SK-N-SH (cell line): ENCODE data around the gene PLEKHM2. TPM values are rescaled to one million over a fixed set of nuclear protein-coding genes. Genes with fewer than 3 reads are reported as not detected.

Experiments
- CTCF ChIA-PET: fragments of 300-600, 350-600 bp; formaldehyde crosslinking; extraction: SDS; loops from one replicate; lab custom pipeline; 2021; lab: Yijun Ruan, JAX
- POLR2A ChIA-PET: fragments of 350-600 bp; sonication (Branson Sonifier 250); formaldehyde crosslinking; extraction: SDS; loops from one replicate; lab custom pipeline; 2020; ENCODE audit warnings: antibody characterized with exemption, inconsistent platforms; lab: Yijun Ruan, JAX
- DNase-seq: peaks from one replicate; pipeline ENCODE4 v3.0.0; 2012
- H2AFZ ChIP-seq: fragments of 200-600 bp; sonication (generic); 2 replicates; pipeline ENCODE4 v1.8.1; 2016; ENCODE audit warnings: antibody characterized with exemption, mild to moderate bottlenecking, low read depth
- H3F3A ChIP-seq: fragments of 200-600 bp; sonication (generic); replicated peaks from 2 replicates; pipeline ENCODE3; 2016; ENCODE audit warnings: antibody characterized with exemption, mild to moderate bottlenecking; ENCODE audit not compliant: insufficient read depth
- H3K27ac ChIP-seq, 2 experiments: fragments of 200-500 bp in 1 of 2; fragments of 200-600 bp in 1 of 2; sonication (Bioruptor generic) in 1 of 2; sonication (generic), shearing (Covaris generic) in 1 of 2; 2 replicates each; pipeline versions ENCODE4 v1.5.1 to v1.6.1; 2014 to 2016; ENCODE audit warnings: low read depth in 2 of 2, inconsistent platforms in 1 of 2, low read length in 1 of 2, mild to moderate bottlenecking in 1 of 2, mixed read lengths in 1 of 2
- H3K27me3 ChIP-seq: fragments of 200-600 bp; sonication (generic), shearing (Covaris generic); 2 replicates; pipeline ENCODE4 v1.6.1; 2016; ENCODE audit warnings: mixed run types; ENCODE audit not compliant: insufficient read depth
- H3K36me3 ChIP-seq, 2 experiments: fragments of 200-500 bp in 1 of 2; fragments of 200-600 bp in 1 of 2; sonication (Bioruptor generic) in 1 of 2; sonication (generic) in 1 of 2; replicated peaks in 1 of 2; 2 replicates each; pipeline versions ENCODE3 to v1.5.1; 2014 to 2016; ENCODE audit warnings: low read length in 1 of 2, mild to moderate bottlenecking in 1 of 2; ENCODE audit not compliant: insufficient read depth in 2 of 2, control insufficient read depth in 1 of 2
- H3K4me1 ChIP-seq, 2 experiments: fragments of 200-500 bp in 1 of 2; fragments of 200-600 bp in 1 of 2; sonication (Bioruptor generic) in 1 of 2; sonication (generic), shearing (Covaris generic) in 1 of 2; 2 replicates each; pipeline versions ENCODE4 v1.5.1 to v1.6.1; 2014 to 2016; ENCODE audit warnings: low read depth in 1 of 2, low read length in 1 of 2, mixed run types in 1 of 2; ENCODE audit not compliant: insufficient read depth in 2 of 2, control insufficient read depth in 1 of 2
- H3K4me2 ChIP-seq: fragments of 200-600 bp; sonication (generic), shearing (Covaris generic); 2 replicates; pipeline ENCODE4 v1.6.1; 2017; ENCODE audit warnings: mixed run types
- H3K4me3 ChIP-seq, 2 experiments: fragments of 200-500 bp in 1 of 2; fragments of 200-600 bp in 1 of 2; sonication (Bioruptor generic) in 1 of 2; sonication (generic), shearing (Covaris generic) in 1 of 2; 2 replicates each; pipeline versions ENCODE4 v1.5.1 to v1.8.1; 2014 to 2016; ENCODE audit warnings: low read depth in 2 of 2, inconsistent platforms in 1 of 2, low read length in 1 of 2, mild to moderate bottlenecking in 1 of 2, mixed read lengths in 1 of 2, moderate library complexity in 1 of 2
- H3K79me2 ChIP-seq: fragments of 200-600 bp; sonication (generic); 2 replicates; pipeline ENCODE4 v1.8.1; 2017; ENCODE audit warnings: mild to moderate bottlenecking; ENCODE audit not compliant: insufficient read depth
- H3K9ac ChIP-seq: fragments of 200-600 bp; sonication (generic); 2 replicates; pipeline ENCODE4 v1.6.1; 2017; ENCODE audit warnings: mixed run types
- H3K9me2 ChIP-seq: fragments of 200-600 bp; sonication (generic); 2 replicates; pipeline ENCODE4 v1.6.1; 2017; ENCODE audit warnings: mixed run types
- H3K9me3 ChIP-seq: fragments of 200-600 bp; sonication (generic); 2 replicates; pipeline ENCODE4 v1.6.1; 2017; ENCODE audit warnings: mixed run types, mild to moderate bottlenecking, moderate library complexity
- H4K20me1 ChIP-seq: fragments of 200-600 bp; sonication (generic); 2 replicates; pipeline ENCODE4 v1.6.1; 2017; ENCODE audit warnings: mild to moderate bottlenecking, mixed run types; ENCODE audit not compliant: insufficient read depth
- CHD2 ChIP-seq: fragments of 150-350 bp; IDR thresholded peaks from 2 replicates; pipeline ENCODE4 v1.6.1; 2018; ENCODE audit warnings: low read length; ENCODE audit not compliant: partially characterized antibody
- ELF1 ChIP-seq: IDR thresholded peaks from 2 replicates; pipeline ENCODE4 v1.4.0; 2012
- EP300 ChIP-seq, 2 experiments: IDR thresholded peaks; 2 replicates each; pipeline versions ENCODE4 v1.4.0 to v1.6.1; 2012; ENCODE audit warnings: borderline replicate concordance in 1 of 2, low read depth in 1 of 2, low read length in 1 of 2
- EZH2phosphoT487 ChIP-seq: fragments of 200-600 bp; sonication (generic); IDR thresholded peaks from 2 replicates; pipeline ENCODE4 v1.6.1; 2017; ENCODE audit warnings: low read depth, mixed run types, mild to moderate bottlenecking, antibody characterized with exemption, moderate library complexity, borderline replicate concordance
- FOXJ3 ChIP-seq: sonication (generic); formaldehyde crosslinking; IDR thresholded peaks from 2 replicates; pipeline ENCODE4 v1.5.1; 2020; ENCODE audit warnings: mild to moderate bottlenecking, missing genetic modification reagents
- JUND ChIP-seq: IDR thresholded peaks from 2 replicates; pipeline ENCODE4 v1.4.0; 2012
- MEF2A ChIP-seq: IDR thresholded peaks from 2 replicates; pipeline ENCODE4 v1.4.0; 2012; ENCODE audit warnings: low read depth, borderline replicate concordance
- MXI1 ChIP-seq: IDR thresholded peaks from 2 replicates; pipeline ENCODE4 v1.6.1; 2012; ENCODE audit warnings: mild to moderate bottlenecking, low read depth, low read length, improper control_type of control experiment
- NFIC ChIP-seq: IDR thresholded peaks from 2 replicates; pipeline ENCODE4 v1.4.0; 2012; ENCODE audit warnings: borderline replicate concordance
- RAD21 ChIP-seq: IDR thresholded peaks from 2 replicates; pipeline ENCODE4 v1.6.1; 2012; ENCODE audit warnings: mild to moderate bottlenecking, low read length
- RCOR1 ChIP-seq: fragments of 150-350 bp; IDR thresholded peaks from 2 replicates; pipeline ENCODE4 v1.6.1; 2017; ENCODE audit warnings: antibody characterized with exemption, low read length
- RFX5 ChIP-seq: IDR thresholded peaks from 2 replicates; pipeline ENCODE4 v1.6.1; 2012; ENCODE audit warnings: mild to moderate bottlenecking, improper control_type of control experiment, low read length
- RXRA ChIP-seq: IDR thresholded peaks from 2 replicates; pipeline ENCODE4 v1.4.0; 2012; ENCODE audit warnings: low read depth, mild to moderate bottlenecking, borderline replicate concordance
- TEAD4 ChIP-seq: IDR thresholded peaks from 2 replicates; pipeline ENCODE4 v1.4.0; 2012; ENCODE audit warnings: mild to moderate bottlenecking, borderline replicate concordance; ENCODE audit not compliant: insufficient read depth
- WGBS: methylation state at CpG from one replicate; pipeline ENCODE4 v1.1.6; 2017; ENCODE audit warnings: low lambda C conversion rate; 5-methylcytosine and 5-hydroxymethylcytosine counted together
- polyA plus RNA-seq, 3 experiments: library from polyadenylated mRNA; depleted of rRNA; stranded (reverse); fragments of >200 nt; gene quantifications; 2 replicates each; pipeline ENCODE4 v1.2.3, GENCODE V29; 2012
- TF ChIP-seq, protein P1 (sequence below): IDR thresholded peaks from 2 replicates; pipeline ENCODE4 v1.4.0; 2012; ENCODE audit warnings: low read depth, borderline replicate concordance
- TF ChIP-seq, protein P2 (sequence below): fragments of 150-350 bp; IDR thresholded peaks from 2 replicates; pipeline ENCODE4 v1.6.1; 2016; ENCODE audit warnings: mild to moderate bottlenecking, low read depth, low read length
- TF ChIP-seq, protein P3 (sequence below): fragments of 200-600 bp; sonication (generic); IDR thresholded peaks from 2 replicates; pipeline ENCODE4 v1.6.1; 2017; ENCODE audit warnings: antibody characterized with exemption, mild to moderate bottlenecking, moderate library complexity

The PLEKHM2 gene
- polyA plus RNA-seq, 1 of the 3 experiments (the other 2 are of a cell fraction) = 38.9 TPM

DNA sequence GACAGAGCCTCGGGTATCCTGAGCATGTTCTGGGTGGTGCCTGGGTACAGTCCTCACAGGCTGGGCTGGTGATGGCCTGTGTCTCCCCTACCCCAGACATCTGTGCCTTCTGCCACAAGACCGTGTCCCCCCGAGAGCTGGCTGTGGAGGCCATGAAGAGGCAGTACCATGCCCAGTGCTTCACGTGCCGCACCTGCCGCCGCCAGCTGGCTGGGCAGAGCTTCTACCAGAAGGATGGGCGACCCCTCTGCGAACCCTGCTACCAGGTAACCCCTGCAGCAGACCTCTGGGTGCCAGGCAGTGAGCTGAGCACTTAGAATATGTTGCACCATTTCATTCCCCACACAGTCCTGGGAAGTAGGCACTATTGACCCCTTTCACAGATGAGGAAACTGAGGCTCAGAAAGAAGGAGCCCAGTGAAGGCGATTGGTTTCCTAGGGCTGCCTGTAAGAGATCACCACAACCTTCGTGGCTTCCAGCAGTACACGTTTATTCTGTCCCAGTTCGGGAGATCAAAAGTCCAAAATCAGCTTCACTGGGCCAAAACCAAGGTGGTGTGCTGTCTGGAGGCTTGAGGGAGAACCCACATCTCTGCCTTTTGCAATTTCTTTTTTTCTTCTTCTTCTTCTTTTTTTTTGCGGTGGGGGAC is 86.3 kb downstream of the PLEKHM2 start (continued):
- TF ChIP-seq, protein P1, sequence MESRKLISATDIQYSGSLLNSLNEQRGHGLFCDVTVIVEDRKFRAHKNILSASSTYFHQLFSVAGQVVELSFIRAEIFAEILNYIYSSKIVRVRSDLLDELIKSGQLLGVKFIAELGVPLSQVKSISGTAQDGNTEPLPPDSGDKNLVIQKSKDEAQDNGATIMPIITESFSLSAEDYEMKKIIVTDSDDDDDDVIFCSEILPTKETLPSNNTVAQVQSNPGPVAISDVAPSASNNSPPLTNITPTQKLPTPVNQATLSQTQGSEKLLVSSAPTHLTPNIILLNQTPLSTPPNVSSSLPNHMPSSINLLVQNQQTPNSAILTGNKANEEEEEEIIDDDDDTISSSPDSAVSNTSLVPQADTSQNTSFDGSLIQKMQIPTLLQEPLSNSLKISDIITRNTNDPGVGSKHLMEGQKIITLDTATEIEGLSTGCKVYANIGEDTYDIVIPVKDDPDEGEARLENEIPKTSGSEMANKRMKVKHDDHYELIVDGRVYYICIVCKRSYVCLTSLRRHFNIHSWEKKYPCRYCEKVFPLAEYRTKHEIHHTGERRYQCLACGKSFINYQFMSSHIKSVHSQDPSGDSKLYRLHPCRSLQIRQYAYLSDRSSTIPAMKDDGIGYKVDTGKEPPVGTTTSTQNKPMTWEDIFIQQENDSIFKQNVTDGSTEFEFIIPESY = no peak

DNA sequence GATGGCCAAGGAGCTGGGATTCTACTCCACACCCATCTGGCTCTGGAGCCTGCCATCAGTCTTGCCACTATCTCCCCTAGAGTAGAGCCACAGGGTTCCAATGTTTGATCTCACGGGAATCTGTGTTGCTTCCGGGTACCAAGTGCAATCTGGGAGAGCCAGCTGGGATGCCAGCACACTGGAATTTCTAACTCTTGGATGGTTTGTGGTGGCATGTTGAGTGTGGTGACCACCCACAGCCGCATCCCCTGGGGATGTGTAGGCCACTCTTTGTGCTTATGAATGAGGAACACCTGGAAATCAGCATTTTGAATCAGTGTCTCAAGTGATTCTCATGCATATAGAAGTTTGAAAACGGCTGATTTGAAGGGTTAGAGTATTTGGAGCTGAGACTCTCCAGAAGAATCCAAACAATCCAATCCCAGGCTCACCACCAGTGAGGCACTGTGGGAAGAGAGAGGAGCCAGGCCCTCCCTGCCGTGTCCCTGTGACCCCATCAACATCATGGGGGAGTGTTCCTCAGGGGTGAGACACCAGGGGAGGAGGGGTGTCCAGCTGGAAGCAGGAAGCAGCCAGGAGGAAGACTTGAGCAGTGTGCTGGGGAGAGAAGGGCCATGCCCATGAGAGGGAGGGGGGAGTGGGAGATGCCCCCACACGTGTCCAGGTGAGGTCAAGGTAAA is 87.9 kb downstream of the PLEKHM2 start:
- DNase-seq = no peak

DNA sequence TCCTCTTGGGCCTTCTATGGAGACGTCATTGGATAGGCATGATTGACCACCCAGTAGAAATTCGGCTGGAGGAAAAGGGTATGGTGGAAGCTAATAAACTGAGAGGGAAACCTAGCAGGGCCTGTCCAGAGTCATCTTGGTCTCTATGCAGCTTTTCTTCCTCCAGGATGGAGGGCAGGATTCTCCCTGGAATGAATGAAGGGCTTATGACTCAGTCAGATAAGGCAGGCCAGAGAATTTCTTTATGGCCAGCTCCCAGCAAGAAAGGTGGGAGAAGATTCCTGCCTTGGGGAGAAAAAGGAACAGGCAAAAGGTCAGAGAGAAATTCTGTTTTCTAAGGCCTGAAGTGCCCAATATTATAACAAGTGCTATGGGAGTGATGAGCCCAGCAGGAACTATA is 91.6 kb downstream of the PLEKHM2 start:
- Histone ChIP-seq H4K20me1 (no peaks in the 10 kb centered on the region), H3K4me2 (no peak overlapping the region), H3K4me3 (no peak overlapping the region), H3K9ac (no peak overlapping the region), H3K79me2 (no peaks in the 10 kb centered on the region), H3K27ac (no peak overlapping the region), H3K4me1 (no peaks in the 10 kb centered on the region), H2AFZ (no peak overlapping the region), H3K36me3 (peaks cover 39 to 52% of the 10 kb centered on the region in 2 experiments), H3K27me3 (no peaks in the 10 kb centered on the region), H3K9me2 (no peaks in the 10 kb centered on the region), H3K9me3 (no peaks in the 10 kb centered on the region), H3F3A (peaks cover 9% of the 10 kb centered on the region)
- DNase-seq = no peak
- ChIA-PET CTCF (interaction anchor here (0.7 to 1.8 kb wide), 2 partner anchors 16 to 218 kb away, joined by 3 to 7 read pairs; no protein-coding TSS in a partner anchor), POLR2A (no interaction called here)
- 88% methylated on average over 2 of the region's 2 CpGs for WGBS
- TF ChIP-seq FOXJ3 (CRISPR knock-in tag) (no peak), RCOR1 (no peak), NFIC (no peak), EZH2phosphoT487 (no peak), CHD2 (no peak), ELF1 (no peak), JUND (no peak), EP300 (IDR thresholded peaks at IDR 0.05; ENCODE audit: borderline replicate concordance in 1 of 2, low read depth in 1 of 2, low read length in 1 of 2) (no peak), RFX5 (no peak), TEAD4 (no peak), RXRA (no peak), MXI1 (no peak)
- TF ChIP-seq, protein P2, sequence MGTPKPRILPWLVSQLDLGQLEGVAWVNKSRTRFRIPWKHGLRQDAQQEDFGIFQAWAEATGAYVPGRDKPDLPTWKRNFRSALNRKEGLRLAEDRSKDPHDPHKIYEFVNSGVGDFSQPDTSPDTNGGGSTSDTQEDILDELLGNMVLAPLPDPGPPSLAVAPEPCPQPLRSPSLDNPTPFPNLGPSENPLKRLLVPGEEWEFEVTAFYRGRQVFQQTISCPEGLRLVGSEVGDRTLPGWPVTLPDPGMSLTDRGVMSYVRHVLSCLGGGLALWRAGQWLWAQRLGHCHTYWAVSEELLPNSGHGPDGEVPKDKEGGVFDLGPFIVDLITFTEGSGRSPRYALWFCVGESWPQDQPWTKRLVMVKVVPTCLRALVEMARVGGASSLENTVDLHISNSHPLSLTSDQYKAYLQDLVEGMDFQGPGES = no peak
- TF ChIP-seq, protein P1 = no peak
- TF ChIP-seq, protein P3, sequence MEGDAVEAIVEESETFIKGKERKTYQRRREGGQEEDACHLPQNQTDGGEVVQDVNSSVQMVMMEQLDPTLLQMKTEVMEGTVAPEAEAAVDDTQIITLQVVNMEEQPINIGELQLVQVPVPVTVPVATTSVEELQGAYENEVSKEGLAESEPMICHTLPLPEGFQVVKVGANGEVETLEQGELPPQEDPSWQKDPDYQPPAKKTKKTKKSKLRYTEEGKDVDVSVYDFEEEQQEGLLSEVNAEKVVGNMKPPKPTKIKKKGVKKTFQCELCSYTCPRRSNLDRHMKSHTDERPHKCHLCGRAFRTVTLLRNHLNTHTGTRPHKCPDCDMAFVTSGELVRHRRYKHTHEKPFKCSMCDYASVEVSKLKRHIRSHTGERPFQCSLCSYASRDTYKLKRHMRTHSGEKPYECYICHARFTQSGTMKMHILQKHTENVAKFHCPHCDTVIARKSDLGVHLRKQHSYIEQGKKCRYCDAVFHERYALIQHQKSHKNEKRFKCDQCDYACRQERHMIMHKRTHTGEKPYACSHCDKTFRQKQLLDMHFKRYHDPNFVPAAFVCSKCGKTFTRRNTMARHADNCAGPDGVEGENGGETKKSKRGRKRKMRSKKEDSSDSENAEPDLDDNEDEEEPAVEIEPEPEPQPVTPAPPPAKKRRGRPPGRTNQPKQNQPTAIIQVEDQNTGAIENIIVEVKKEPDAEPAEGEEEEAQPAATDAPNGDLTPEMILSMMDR = no peak

More for the DNA sequence above, 87.9 kb downstream of the PLEKHM2 start:
- H3K9me2 ChIP-seq = no peaks in the 10 kb centered on the region
- H3K9me3 ChIP-seq = no peaks in the 10 kb centered on the region
- no peak overlapping the region for H3K27ac ChIP-seq
- CTCF ChIA-PET = interaction anchor here (4.8 kb wide), 1 partner anchor 20 kb away, joined by 21 read pairs; no protein-coding TSS in a partner anchor
- H3K4me3 ChIP-seq = no peak overlapping the region
- POLR2A ChIA-PET = interaction anchor here (1.4 kb wide), 1 partner anchor 9 kb away, joined by 3 read pairs; no protein-coding TSS in a partner anchor
- TF ChIP-seq MEF2A = no peak
- no peak for TF ChIP-seq RAD21
- no peaks in the 10 kb centered on the region for H3K27me3 ChIP-seq
- no peaks in the 10 kb centered on the region for H3K4me1 ChIP-seq
- WGBS = 77% methylated on average over 6 of the region's 6 CpGs
- peaks cover 6% of the 10 kb centered on the region; the same call in 1 of the 2 replicates for H3K79me2 ChIP-seq
- no peak overlapping the region for H2AFZ ChIP-seq
- H3K4me2 ChIP-seq = no peak overlapping the region
- no peaks in the 10 kb centered on the region for H4K20me1 ChIP-seq
- peaks cover 7% of the 10 kb centered on the region for H3F3A ChIP-seq
- peaks cover 49 to 55% of the 10 kb centered on the region in 2 experiments for H3K36me3 ChIP-seq
- no peak overlapping the region for H3K9ac ChIP-seq
